Measurements from ENCODE around the gene NFASC.

- TF ChIP-seq TEAD4 (IDR thresholded peaks at IDR 0.05) (no peak), TCF12 (IDR thresholded peaks at IDR 0.05; ENCODE audit: low read depth) (no peak), EP300 (IDR thresholded peaks at IDR 0.05; ENCODE audit: borderline replicate concordance) (no peak), TAF1 (IDR thresholded peaks at IDR 0.05; ENCODE audit: low read depth) (no peak), REST (IDR thresholded peaks at IDR 0.05; ENCODE audit: low read depth) (no peak), YY1 (IDR thresholded peaks at IDR 0.05; ENCODE audit: low read depth) (no peak), CEBPB (IDR thresholded peaks at IDR 0.05) (no peak), MAX (IDR thresholded peaks at IDR 0.05) (no peak)
These were observed 35.9 kb upstream of the NFASC start for GRCh38 chr1:204834752-204835151.

All from Ishikawa (cell line).